ENCODE data around the gene HOXC11.

Gene HOXC11

GRCh38 chr12:53968214-53969127, 4.5 kb upstream of the HOXC11 start:
- peaks cover 100% of the 10 kb centered on the region for H3K27me3 ChIP-seq (ENCODE audit: insufficient read depth, poor library complexity, severe bottlenecking)
- no peak overlapping the region for H3K27ac ChIP-seq (replicated peaks)
- no peak overlapping the region for H3K4me3 ChIP-seq (replicated peaks; ENCODE audit: insufficient read depth, low read length)
- TF ChIP-seq POLR2AphosphoS5 (IDR thresholded peaks at IDR 0.05; ENCODE audit: low read depth) (no peak), CTCF (IDR thresholded peaks at IDR 0.05; ENCODE audit: insufficient read depth, low read length) (no peak), REST (IDR thresholded peaks at IDR 0.05; ENCODE audit: insufficient replicate concordance, low read depth) (no peak), GABPA (IDR thresholded peaks at IDR 0.05; ENCODE audit: low read depth) (no peak), SPI1 (IDR thresholded peaks at IDR 0.05; ENCODE audit: borderline replicate concordance, low read depth) (no peak)
- no peak for DNase-seq (ENCODE audit: low read depth in 1 of 2, low spot score in 1 of 2)

GRCh38 chr12:53969588-53970259, 3.2 kb upstream of the HOXC11 start:
- H3K27ac ChIP-seq (replicated peaks) = no peak overlapping the region

More at GRCh38 chr12:53969588-53970259, 3.2 kb upstream of the HOXC11 start:
- TF ChIP-seq CTCF (IDR thresholded peaks at IDR 0.05; ENCODE audit: insufficient read depth, low read length) = no peak
- no peak for TF ChIP-seq REST (IDR thresholded peaks at IDR 0.05; ENCODE audit: insufficient replicate concordance, low read depth)
- no peak for TF ChIP-seq POLR2AphosphoS5 (IDR thresholded peaks at IDR 0.05; ENCODE audit: low read depth)
- no peak for TF ChIP-seq GABPA (IDR thresholded peaks at IDR 0.05; ENCODE audit: low read depth)
- no peak for TF ChIP-seq SPI1 (IDR thresholded peaks at IDR 0.05; ENCODE audit: borderline replicate concordance, low read depth)
- DNase-seq (ENCODE audit: low read depth in 1 of 2, low spot score in 1 of 2) = no peak
- peaks cover 98% of the 10 kb centered on the region for H3K27me3 ChIP-seq (ENCODE audit: insufficient read depth, poor library complexity, severe bottlenecking)
- no peak overlapping the region for H3K4me3 ChIP-seq (replicated peaks; ENCODE audit: insufficient read depth, low read length)
